Measurements from ENCODE around the gene DPF3.

The DPF3 gene

DNA sequence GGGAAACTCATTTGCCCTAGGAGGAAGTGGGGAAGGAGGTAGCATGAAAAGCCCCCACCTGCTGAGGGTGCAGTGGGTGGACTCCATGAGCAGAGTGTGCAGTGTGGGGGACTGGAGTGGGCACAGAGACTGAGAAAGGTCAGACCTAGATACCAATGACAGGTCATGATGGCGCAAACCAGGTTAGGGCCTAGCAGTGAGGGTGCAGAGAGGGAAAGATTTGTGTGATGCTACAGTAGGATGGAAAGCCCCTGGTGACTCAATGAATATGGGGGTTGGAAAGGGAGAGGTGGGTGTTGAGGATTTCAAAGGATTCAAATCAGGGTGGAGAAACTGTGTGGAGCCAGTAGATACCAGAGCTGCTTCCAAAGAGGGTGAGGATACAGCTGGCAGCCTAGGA lies 319.2 kb downstream of the DPF3 start:
- Histone ChIP-seq H3K36me3 (ENCODE audit: low read length) (no peaks in the 10 kb centered on the region), H3F3A (ENCODE audit: insufficient read depth) (no peaks in the 10 kb centered on the region), H3K4me2 (ENCODE audit: low read depth, low read length, poor library complexity, severe bottlenecking) (no peak overlapping the region), H3K79me2 (ENCODE audit: insufficient read depth, low read length) (no peaks in the 10 kb centered on the region), H3K9me3 (ENCODE audit: insufficient read depth, low read length) (no peaks in the 10 kb centered on the region), H3K9me2 (replicated peaks; ENCODE audit: insufficient read depth, low read length) (no peaks in the 10 kb centered on the region), H3K4me3 (ENCODE audit: insufficient read depth, low read length, poor library complexity, severe bottlenecking) (no peak overlapping the region), H3K27me3 (ENCODE audit: low read length) (no peaks in the 10 kb centered on the region), H3K9ac (ENCODE audit: low read length) (no peak overlapping the region), H4K20me1 (ENCODE audit: low read depth, low read length) (no peaks in the 10 kb centered on the region), H2AFZ (ENCODE audit: low read depth, low read length, severe bottlenecking) (no peak overlapping the region), H3K27ac (ENCODE audit: low read depth, low read length) (no peak overlapping the region)
- TF ChIP-seq EZH2phosphoT487 (conservative IDR thresholded peaks at IDR 0.05; ENCODE audit: low read length): no peak
- TF ChIP-seq, protein P1, sequence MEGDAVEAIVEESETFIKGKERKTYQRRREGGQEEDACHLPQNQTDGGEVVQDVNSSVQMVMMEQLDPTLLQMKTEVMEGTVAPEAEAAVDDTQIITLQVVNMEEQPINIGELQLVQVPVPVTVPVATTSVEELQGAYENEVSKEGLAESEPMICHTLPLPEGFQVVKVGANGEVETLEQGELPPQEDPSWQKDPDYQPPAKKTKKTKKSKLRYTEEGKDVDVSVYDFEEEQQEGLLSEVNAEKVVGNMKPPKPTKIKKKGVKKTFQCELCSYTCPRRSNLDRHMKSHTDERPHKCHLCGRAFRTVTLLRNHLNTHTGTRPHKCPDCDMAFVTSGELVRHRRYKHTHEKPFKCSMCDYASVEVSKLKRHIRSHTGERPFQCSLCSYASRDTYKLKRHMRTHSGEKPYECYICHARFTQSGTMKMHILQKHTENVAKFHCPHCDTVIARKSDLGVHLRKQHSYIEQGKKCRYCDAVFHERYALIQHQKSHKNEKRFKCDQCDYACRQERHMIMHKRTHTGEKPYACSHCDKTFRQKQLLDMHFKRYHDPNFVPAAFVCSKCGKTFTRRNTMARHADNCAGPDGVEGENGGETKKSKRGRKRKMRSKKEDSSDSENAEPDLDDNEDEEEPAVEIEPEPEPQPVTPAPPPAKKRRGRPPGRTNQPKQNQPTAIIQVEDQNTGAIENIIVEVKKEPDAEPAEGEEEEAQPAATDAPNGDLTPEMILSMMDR (IDR thresholded peaks at IDR 0.05; ENCODE audit: insufficient read depth, low read length, poor library complexity, severe bottlenecking): no peak

DNA sequence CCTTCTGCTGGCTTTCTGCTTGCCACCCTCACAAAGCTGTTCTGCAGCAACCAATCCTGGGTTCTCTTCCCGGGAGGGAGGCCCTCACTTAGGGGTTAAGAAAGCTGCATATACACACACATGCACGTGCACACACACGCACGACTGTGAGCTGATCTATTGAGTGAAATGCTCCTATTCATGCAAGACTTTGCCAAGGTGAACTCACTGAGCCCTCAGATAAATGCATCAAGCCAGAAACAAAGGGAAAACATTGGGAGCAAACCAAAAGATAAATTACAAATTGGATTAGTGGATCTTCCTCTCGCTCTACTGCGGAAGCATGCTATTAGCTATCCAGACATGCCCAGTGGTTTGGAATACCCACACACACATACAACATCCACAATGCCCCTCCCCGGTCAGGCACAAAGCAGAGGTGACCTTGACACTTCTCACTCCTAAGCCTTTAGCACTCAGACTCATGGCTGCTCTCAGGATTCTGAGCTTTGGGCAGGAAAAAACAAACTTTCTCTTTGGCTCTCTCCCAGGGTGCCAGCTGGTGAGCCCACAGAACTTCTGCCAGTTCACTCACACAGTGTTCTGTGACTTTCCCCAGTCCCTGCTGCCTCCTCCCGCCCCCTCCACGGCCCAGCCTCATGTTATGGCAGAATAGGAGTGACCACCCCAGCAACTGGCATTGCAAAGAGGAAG lies 320.0 kb downstream of the DPF3 start:
- no peaks in the 10 kb centered on the region for H3K36me3 ChIP-seq (ENCODE audit: low read length)
- no peaks in the 10 kb centered on the region for H3K9me2 ChIP-seq (replicated peaks; ENCODE audit: insufficient read depth, low read length)
- no peak overlapping the region for H3K4me3 ChIP-seq (ENCODE audit: insufficient read depth, low read length, poor library complexity, severe bottlenecking)
- H3K27me3 ChIP-seq (ENCODE audit: low read length): no peaks in the 10 kb centered on the region
- H3K27ac ChIP-seq (ENCODE audit: low read depth, low read length): no peak overlapping the region
- no peaks in the 10 kb centered on the region for H4K20me1 ChIP-seq (ENCODE audit: low read depth, low read length)
- H3K9me3 ChIP-seq (ENCODE audit: insufficient read depth, low read length): no peaks in the 10 kb centered on the region
- no peak overlapping the region for H3K9ac ChIP-seq (ENCODE audit: low read length)
- no peaks in the 10 kb centered on the region for H3K79me2 ChIP-seq (ENCODE audit: insufficient read depth, low read length)
- no peak overlapping the region for H3K4me2 ChIP-seq (ENCODE audit: low read depth, low read length, poor library complexity, severe bottlenecking)
- no peak overlapping the region for H2AFZ ChIP-seq (ENCODE audit: low read depth, low read length, severe bottlenecking)
- H3F3A ChIP-seq (ENCODE audit: insufficient read depth): no peaks in the 10 kb centered on the region
- TF ChIP-seq EZH2phosphoT487 (conservative IDR thresholded peaks at IDR 0.05; ENCODE audit: low read length): no peak
- TF ChIP-seq, protein P1 (IDR thresholded peaks at IDR 0.05; ENCODE audit: insufficient read depth, low read length, poor library complexity, severe bottlenecking): no peak
